MM.1S (cell line): ENCODE data around the gene PITPNM3.

Source experiments
- EZH2 ChIP-seq: fragments of 300-600 bp; sonication (generic); optimal IDR thresholded peaks from 2 replicates; pipeline ENCODE3; 2017; ENCODE audit warnings: low read depth, mild to moderate bottlenecking, antibody characterized with exemption, low read length, mixed read lengths
- TF ChIP-seq, protein P1 (sequence below): fragments of 300-600 bp; sonication (generic); IDR thresholded peaks from 2 replicates; pipeline ENCODE4 v1.5.1; 2016; ENCODE audit warnings: antibody characterized with exemption, low read length, mixed read lengths

DNA sequence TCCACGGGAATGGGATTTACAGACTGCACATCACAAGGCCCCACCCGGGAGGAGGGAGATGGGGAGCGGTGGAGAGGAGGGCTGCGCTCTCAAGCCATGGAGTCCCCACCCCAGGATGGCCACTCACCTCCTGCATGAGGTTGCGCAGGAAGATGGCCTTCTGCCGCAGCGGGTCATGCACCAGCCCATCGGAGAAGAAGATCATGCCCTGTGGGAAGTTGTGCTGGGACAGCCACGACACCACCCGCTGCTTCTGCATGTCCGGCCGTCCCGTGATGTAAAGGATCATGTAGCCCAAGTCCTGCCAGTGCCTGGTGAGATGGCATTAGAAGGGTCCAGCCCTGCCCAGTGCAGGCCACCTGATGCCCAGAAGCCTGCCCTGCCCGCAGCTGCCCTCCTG, 95.1 kb downstream of the PITPNM3 start:
- TF ChIP-seq, protein P1, sequence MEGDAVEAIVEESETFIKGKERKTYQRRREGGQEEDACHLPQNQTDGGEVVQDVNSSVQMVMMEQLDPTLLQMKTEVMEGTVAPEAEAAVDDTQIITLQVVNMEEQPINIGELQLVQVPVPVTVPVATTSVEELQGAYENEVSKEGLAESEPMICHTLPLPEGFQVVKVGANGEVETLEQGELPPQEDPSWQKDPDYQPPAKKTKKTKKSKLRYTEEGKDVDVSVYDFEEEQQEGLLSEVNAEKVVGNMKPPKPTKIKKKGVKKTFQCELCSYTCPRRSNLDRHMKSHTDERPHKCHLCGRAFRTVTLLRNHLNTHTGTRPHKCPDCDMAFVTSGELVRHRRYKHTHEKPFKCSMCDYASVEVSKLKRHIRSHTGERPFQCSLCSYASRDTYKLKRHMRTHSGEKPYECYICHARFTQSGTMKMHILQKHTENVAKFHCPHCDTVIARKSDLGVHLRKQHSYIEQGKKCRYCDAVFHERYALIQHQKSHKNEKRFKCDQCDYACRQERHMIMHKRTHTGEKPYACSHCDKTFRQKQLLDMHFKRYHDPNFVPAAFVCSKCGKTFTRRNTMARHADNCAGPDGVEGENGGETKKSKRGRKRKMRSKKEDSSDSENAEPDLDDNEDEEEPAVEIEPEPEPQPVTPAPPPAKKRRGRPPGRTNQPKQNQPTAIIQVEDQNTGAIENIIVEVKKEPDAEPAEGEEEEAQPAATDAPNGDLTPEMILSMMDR, result no peak
- TF ChIP-seq EZH2, result no peak
